Effector memory CD8-positive, alpha-beta T cell (primary cell): ENCODE data around the gene RHOJ.

Source experiments
- ATAC-seq: fragments of 150-1000 bp; cut with Tn5 transposase; replicated peaks from 2 replicates; pipeline ENCODE4 v1.10.0; 2021; ENCODE audit warnings: mild to moderate bottlenecking, moderate library complexity
- DNase-seq, 3 experiments: peaks; one replicate each; pipeline ENCODE4 v3.0.0; 2021
- H3K27ac Mint-ChIP-seq, 2 donors: one replicate each; pipeline ENCODE4 v1.8.0; 2022; ENCODE audit warnings: mild to moderate bottlenecking in 2 of 2, mixed read lengths in 2 of 2, moderate library complexity in 2 of 2
- H3K27me3 Mint-ChIP-seq, 2 donors: one replicate each; pipeline ENCODE4 v1.8.0; 2022; ENCODE audit warnings: mixed read lengths in 2 of 2
- H3K36me3 Mint-ChIP-seq: one replicate; pipeline ENCODE4 v1.8.0; 2022; ENCODE audit warnings: mild to moderate bottlenecking, moderate library complexity, mixed read lengths; ENCODE audit not compliant: insufficient read depth
- H3K4me1 Mint-ChIP-seq, 2 donors: one replicate each; pipeline ENCODE4 v1.8.0; 2022; ENCODE audit warnings: low read depth in 2 of 2, mixed read lengths in 2 of 2
- H3K4me3 Mint-ChIP-seq, 2 donors: one replicate each; pipeline ENCODE4 v1.8.0; 2022; ENCODE audit warnings: mild to moderate bottlenecking in 2 of 2, mixed read lengths in 2 of 2, moderate library complexity in 2 of 2
- H3K9me3 Mint-ChIP-seq, 2 donors: one replicate each; pipeline ENCODE4 v1.8.0; 2022; ENCODE audit warnings: mixed read lengths in 2 of 2

The RHOJ gene

DNA sequence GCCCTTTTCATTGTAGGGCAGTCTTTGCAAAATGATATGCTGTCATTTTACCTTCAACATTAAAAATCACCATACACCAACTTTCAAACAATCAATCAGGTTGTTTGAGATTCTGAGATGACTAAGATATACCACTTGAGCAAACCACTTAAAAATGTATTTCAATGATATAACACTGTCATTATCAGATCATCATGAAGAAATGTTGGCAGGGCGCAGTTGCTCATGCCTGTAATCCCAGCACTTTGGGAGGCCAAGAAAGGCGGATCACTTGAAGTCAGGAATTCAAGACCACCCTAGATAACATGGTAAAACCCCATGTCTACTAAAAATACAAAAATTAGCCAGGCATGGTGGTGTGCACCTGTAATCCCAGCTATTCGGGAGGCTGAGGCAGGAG lies 13.0 kb upstream of the RHOJ start:
- peaks cover 0 to 6% of the 10 kb centered on the region in 2 donors for H3K9me3 Mint-ChIP-seq
- H3K4me3 Mint-ChIP-seq: no peak overlapping the region
- DNase-seq: no peak
- no peaks in the 10 kb centered on the region for H3K36me3 Mint-ChIP-seq
- H3K27me3 Mint-ChIP-seq: peaks cover 0 to 24% of the 10 kb centered on the region in 2 donors
- no peak overlapping the region for H3K27ac Mint-ChIP-seq
- no peaks in the 10 kb centered on the region for H3K4me1 Mint-ChIP-seq
- no peak for ATAC-seq

DNA sequence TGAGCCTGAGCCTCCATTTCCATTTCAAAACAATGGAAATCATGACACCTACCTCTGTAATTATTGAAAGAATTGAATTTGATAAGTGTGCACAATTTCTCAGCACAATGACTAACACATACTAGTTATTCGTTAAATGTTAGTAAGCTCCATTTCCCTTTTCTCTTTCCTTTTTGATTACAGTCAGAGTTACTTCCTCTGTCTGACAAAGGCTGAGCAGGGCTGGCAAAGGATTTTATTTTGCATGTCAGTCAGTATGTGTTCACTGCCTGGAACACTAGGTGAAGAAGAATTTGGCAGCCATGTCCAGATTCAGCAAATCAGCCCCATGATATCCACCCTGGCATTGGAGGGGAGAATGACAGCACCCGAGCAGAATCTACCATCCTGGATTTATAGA lies 12.2 kb upstream of the RHOJ start:
- H3K27ac Mint-ChIP-seq: no peak overlapping the region
- ATAC-seq: no peak
- no peak overlapping the region for H3K4me3 Mint-ChIP-seq
- peaks cover 0 to 6% of the 10 kb centered on the region in 2 donors for H3K9me3 Mint-ChIP-seq
- peaks cover 0 to 24% of the 10 kb centered on the region in 2 donors for H3K27me3 Mint-ChIP-seq
- H3K4me1 Mint-ChIP-seq: no peaks in the 10 kb centered on the region
- no peaks in the 10 kb centered on the region for H3K36me3 Mint-ChIP-seq
- DNase-seq: no peak

DNA sequence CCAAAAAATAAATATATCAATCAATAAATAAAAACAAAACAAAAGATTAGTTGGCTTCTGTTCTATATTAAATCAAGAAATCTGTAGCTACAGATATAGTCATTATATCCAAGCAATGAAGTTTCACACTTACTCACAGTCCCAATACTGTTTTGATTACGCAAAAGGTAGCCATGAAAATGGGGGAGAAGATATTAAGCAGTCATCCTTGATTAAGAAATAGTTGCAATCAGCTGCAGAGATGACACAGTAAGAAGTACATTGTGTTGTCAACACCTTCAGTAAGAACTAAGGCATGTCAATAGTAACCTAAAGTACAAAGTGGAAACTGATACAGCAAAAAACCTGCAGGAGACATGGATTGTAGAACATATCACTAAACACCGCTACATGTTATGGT lies 11.0 kb upstream of the RHOJ start:
- peaks cover 0 to 28% of the 10 kb centered on the region in 2 donors for H3K27me3 Mint-ChIP-seq
- H3K9me3 Mint-ChIP-seq: peaks cover 0 to 6% of the 10 kb centered on the region in 2 donors
- ATAC-seq: no peak
- H3K4me1 Mint-ChIP-seq: no peaks in the 10 kb centered on the region
- no peak overlapping the region for H3K27ac Mint-ChIP-seq
- H3K36me3 Mint-ChIP-seq: no peaks in the 10 kb centered on the region
- no peak for DNase-seq
- no peak overlapping the region for H3K4me3 Mint-ChIP-seq

DNA sequence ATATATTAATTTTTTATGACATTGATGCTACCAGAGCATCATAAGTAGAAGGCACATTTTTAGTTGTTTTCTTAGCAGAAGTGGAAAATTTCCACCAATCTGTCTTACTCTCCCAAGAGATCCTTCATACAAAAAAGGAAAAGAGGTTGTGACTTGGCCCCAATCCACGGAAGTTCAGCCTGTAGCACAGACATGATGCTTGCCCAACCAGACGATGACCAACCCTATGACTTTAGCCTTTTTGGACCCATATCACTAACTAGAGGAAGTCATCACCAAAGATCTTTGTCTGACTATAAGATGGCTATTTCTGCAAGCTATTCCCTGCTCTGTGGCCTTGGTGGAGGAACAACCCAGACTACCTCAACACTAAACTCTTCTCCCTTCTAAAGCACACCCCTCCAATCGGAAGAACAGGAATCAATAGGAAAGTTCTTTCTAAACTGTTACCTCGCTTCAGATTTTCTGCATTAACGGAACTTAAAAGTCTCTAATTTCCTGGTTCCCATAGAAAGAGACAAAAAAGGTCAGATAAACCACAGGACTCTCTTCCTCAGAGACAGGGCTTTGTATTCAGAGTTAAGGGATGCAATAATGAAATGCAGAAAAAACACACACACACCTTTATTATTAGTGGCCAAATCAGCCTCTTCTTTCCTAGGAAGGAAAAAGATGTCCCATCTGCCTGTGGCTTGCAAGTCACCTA lies 4.1 kb upstream of the RHOJ start:
- H3K9me3 Mint-ChIP-seq: no peaks in the 10 kb centered on the region
- no peaks in the 10 kb centered on the region for H3K36me3 Mint-ChIP-seq
- H3K27ac Mint-ChIP-seq: no peak overlapping the region
- no peak for DNase-seq
- H3K27me3 Mint-ChIP-seq: peaks cover 15 to 39% of the 10 kb centered on the region in 2 donors
- H3K4me3 Mint-ChIP-seq: no peak overlapping the region
- no peak for ATAC-seq
- H3K4me1 Mint-ChIP-seq: no peaks in the 10 kb centered on the region

DNA sequence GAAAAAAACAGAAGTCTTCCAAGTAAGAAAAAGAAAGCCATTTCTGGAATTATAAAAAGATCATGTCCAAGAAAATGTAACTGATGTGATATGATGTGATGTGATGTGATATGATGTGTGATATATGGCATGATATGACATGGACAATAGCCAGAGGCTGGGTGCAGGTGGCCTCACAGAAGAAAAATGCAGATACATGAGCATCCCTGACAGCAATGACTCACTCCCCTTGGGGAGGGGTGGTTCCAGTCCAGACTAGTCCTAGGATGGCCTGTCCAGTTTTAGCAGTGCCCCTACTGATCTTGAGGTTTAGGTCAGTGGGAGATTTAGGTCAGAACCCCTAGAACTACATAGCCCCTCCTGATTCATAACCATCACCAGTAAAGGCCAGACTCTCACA lies 3.5 kb upstream of the RHOJ start:
- H3K27me3 Mint-ChIP-seq: peaks cover 15 to 33% of the 10 kb centered on the region in 2 donors
- H3K4me3 Mint-ChIP-seq: no peak overlapping the region
- H3K4me1 Mint-ChIP-seq: no peaks in the 10 kb centered on the region
- no peaks in the 10 kb centered on the region for H3K9me3 Mint-ChIP-seq
- ATAC-seq: no peak
- no peak overlapping the region for H3K27ac Mint-ChIP-seq
- DNase-seq: no peak
- no peaks in the 10 kb centered on the region for H3K36me3 Mint-ChIP-seq

DNA sequence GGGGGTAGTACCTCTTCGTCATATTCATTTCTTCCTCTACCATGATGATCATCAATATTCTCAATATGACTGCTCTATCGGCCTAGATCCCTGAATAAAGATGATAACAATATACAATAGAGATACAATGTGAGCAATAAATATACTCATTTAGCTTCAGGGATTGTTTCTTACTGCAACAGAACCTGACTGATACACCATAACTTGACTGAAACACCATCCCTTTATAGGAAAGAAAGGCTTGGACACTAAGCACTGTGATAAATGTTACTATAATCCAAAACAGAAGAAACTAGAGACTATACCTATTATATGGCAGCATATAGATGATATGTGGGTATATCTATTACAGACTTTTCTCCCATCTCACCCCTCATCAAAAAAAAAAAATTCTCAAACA lies 1.2 kb upstream of the RHOJ start:
- H3K27me3 Mint-ChIP-seq: peaks cover 15 to 31% of the 10 kb centered on the region in 2 donors
- DNase-seq (no peak), ATAC-seq (no peak)
- H3K9me3 Mint-ChIP-seq: no peaks in the 10 kb centered on the region
- no peaks in the 10 kb centered on the region for H3K36me3 Mint-ChIP-seq
- H3K27ac Mint-ChIP-seq: no peak overlapping the region
- H3K4me3 Mint-ChIP-seq: no peak overlapping the region
- H3K4me1 Mint-ChIP-seq: no peaks in the 10 kb centered on the region

DNA sequence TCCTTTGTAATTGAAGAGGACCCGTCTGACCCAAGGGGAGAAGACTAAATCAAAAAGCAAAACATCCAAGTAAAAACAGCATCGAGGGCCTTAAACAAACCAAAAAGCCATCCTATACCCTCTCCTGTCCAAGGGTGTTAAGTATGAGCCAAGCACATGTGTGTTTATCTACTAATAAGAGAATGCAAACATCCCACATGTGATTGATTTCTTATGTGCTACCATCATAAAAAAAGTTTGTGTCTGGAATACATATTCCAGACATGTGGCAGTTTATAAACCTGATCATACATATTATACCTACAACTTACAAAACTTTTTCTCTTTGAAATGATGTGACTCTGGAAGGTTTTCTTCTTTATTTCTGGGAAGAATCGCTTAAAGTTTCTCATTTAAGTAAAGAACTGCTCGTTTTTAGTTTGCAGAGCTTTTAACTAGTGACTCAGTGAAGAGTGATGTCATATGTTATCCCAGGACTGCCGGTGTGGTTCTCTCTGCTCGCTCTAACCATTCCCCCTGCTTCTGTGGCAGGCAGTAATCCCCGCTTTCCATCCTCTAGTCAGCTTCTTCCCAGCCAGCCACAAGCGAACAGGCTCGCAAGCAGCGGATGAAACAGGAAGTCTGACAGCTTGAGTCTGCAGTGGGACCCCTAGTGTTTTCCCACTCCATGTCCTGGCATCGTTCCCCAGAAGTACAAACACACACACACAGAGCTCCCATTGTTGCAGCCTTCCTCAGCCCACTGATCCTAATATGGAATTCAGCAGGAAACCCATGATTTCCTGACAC lies 431 bp upstream of the RHOJ start:
- no peaks in the 10 kb centered on the region for H3K9me3 Mint-ChIP-seq
- no peaks in the 10 kb centered on the region for H3K36me3 Mint-ChIP-seq
- no peak for ATAC-seq
- no peaks in the 10 kb centered on the region for H3K4me1 Mint-ChIP-seq
- DNase-seq: no peak
- no peak overlapping the region for H3K27ac Mint-ChIP-seq
- no peak overlapping the region for H3K4me3 Mint-ChIP-seq
- peaks cover 15 to 23% of the 10 kb centered on the region in 2 donors for H3K27me3 Mint-ChIP-seq

DNA sequence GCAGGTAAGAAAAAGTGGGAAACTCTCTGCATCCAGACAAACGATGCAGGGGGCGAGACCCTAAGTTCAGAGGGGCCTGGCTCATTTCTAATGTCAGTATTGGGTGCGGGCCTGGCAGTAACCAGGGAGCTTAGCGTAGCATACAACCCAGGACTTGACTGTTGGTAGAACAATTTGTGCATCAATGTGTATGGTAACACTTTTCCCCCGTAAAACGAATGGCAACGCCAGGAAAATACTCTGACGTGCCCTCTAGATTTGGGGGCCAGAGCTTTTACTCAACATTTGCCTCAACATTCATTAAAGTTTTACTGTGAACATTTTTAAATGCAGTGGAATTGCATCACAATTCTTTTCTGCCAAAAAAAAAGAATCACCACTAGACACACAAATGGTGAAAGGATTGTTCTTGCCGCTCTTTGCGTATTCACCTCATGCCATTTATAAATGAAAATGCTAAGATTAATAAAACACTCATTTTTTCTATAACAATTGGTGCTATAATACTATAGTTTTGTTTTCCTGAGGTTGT lies 867 bp downstream of the RHOJ start:
- H3K36me3 Mint-ChIP-seq: no peaks in the 10 kb centered on the region

DNA sequence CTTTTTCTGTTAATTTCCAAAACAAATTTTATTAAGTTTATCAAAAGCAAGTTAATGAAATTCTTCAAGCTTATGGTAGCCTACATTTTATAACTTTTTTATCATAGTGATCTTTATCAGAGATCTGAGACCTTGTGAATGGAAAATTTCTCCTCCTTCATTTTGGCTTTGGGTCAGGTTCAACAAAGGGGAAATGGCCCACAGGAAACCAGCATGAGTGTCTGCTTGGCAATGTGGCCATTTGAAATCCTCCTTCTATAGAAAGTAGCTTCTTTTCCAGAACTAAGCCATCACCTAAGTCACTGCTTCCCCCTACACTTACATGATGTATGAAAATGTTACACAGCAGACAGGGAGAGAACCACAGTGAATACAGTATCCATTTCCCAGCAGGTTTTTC lies 1.6 kb downstream of the RHOJ start:
- DNase-seq: no peak
- Mint-ChIP-seq H3K4me1 (no peaks in the 10 kb centered on the region), H3K36me3 (no peaks in the 10 kb centered on the region), H3K4me3 (no peak overlapping the region), H3K27ac (no peak overlapping the region), H3K27me3 (peaks cover 5% of the 10 kb centered on the region in 2 donors), H3K9me3 (no peaks in the 10 kb centered on the region)
- ATAC-seq: no peak

More for the DNA sequence above, 867 bp downstream of the RHOJ start:
- Mint-ChIP-seq H3K9me3 (no peaks in the 10 kb centered on the region), H3K4me3 (no peak overlapping the region), H3K4me1 (no peaks in the 10 kb centered on the region), H3K27me3 (peaks cover 8 to 12% of the 10 kb centered on the region in 2 donors), H3K27ac (no peak overlapping the region)
- ATAC-seq (no peak), DNase-seq (no peak)

DNA sequence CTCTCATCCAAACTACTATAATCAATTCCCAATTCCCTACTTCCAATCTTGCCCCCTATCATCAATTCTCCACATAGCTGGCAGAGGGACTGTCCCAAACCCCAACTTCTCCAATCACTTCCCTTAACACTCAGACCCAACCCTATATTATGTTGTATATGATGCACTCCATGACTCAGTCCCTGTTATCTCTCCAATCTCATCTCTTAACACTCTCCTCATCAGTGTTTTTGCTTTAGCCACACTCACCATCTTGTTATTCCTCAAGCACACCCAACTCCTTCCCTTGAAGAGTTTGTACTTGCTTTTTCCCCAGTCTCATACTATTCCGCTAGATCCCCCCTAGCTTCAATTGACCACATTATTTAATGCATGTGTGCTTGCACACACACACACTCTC lies 4.9 kb downstream of the RHOJ start:
- H3K4me3 Mint-ChIP-seq: no peak overlapping the region
- peaks cover 10 to 15% of the 10 kb centered on the region in 2 donors for H3K27me3 Mint-ChIP-seq
- H3K36me3 Mint-ChIP-seq: no peaks in the 10 kb centered on the region
- H3K27ac Mint-ChIP-seq: no peak overlapping the region
- DNase-seq: no peak
- no peak for ATAC-seq
- peaks cover 0 to 2% of the 10 kb centered on the region in 2 donors for H3K9me3 Mint-ChIP-seq
- no peaks in the 10 kb centered on the region for H3K4me1 Mint-ChIP-seq

DNA sequence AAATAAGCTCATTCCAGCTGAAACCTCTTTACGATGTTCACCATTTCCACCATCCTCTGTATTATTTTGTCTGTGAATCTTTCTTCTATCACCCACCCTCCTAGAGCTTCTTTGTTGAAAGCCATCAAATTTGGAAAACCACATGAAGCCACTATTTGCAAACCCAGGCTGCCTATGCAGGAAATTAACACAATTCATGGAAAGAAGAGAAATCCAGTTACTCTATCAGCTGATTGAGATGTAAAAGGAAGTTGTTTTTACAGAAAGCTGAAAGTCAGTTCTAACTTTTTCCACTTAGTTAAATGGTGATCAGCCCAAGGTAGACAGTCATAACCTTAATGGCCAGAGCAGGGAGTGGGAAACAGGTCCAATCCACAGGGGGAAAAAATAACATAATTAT lies 6.6 kb downstream of the RHOJ start:
- H3K4me1 Mint-ChIP-seq: no peaks in the 10 kb centered on the region
- no peak overlapping the region for H3K4me3 Mint-ChIP-seq
- ATAC-seq (no peak), DNase-seq (no peak)
- no peak overlapping the region for H3K27ac Mint-ChIP-seq
- H3K9me3 Mint-ChIP-seq: peaks cover 0 to 2% of the 10 kb centered on the region in 2 donors
- no peaks in the 10 kb centered on the region for H3K36me3 Mint-ChIP-seq
- H3K27me3 Mint-ChIP-seq: peaks cover 23 to 28% of the 10 kb centered on the region in 2 donors

DNA sequence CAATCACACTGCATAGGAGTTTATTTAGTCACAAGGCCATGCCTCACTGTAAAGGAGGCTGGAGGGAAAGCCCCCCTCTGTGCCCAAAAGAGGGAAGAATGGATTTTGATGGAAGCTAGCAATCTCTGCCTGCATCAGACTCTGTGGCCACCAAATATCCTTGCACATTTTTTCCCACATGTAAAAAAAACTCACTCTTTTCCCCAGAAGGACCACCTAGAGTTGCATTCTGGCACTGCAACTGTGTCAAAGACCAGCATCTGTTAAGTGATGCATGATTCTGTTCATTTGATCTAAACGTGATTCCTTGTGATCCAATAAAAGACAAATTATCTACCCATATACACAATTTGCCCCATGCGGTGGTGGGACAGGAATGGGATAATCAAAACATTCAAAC lies 8.0 kb downstream of the RHOJ start:
- no peaks in the 10 kb centered on the region for H3K4me1 Mint-ChIP-seq
- H3K9me3 Mint-ChIP-seq: peaks cover 0 to 2% of the 10 kb centered on the region in 2 donors
- peaks cover 23 to 28% of the 10 kb centered on the region in 2 donors for H3K27me3 Mint-ChIP-seq
- H3K27ac Mint-ChIP-seq: no peak overlapping the region
- H3K36me3 Mint-ChIP-seq: no peaks in the 10 kb centered on the region
- DNase-seq (no peak), ATAC-seq (no peak)
- no peak overlapping the region for H3K4me3 Mint-ChIP-seq

DNA sequence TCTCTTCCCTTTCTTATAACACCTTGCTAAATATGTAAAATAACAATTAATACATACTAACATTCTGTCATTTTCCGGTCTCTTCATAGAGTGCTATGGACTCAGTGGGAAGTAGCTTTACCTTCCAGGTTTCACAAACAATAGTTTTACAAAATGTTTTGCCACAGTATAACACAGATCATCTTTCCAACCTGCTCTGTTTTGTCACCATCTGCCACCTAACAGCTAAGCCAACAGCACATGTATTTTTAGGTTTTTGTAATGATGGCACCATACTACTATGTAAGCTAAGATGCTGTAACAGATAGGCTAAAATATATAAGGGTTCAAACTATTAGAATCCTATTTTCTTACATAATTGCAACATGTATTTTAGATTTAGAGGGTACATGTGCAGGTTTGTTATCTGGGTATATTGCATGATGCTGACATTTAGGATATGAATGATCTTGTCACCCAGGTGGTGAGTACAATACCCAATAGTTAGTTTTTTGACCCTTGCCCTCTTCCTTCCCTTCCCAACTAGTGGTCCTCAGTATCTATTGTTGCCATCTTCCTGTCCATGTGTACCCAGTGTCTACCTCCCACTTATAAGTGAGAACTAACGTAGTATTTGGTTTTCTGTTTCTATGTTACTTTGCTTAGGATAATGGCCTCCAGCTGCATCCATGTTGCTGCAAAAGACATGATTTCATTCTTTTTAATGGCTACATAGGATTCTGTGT lies 8.7 kb downstream of the RHOJ start:
- Mint-ChIP-seq H3K9me3 (peaks cover 0 to 2% of the 10 kb centered on the region in 2 donors), H3K27ac (no peak overlapping the region), H3K4me1 (no peaks in the 10 kb centered on the region), H3K4me3 (no peak overlapping the region), H3K27me3 (peaks cover 28 to 32% of the 10 kb centered on the region in 2 donors), H3K36me3 (no peaks in the 10 kb centered on the region)
- no peak for DNase-seq
- ATAC-seq: no peak
